H9 (cell line): Measurements from ENCODE around the gene EPS15. TPM values are rescaled to one million over a fixed set of nuclear protein-coding genes. Genes with fewer than 3 reads are reported as not detected.
A peak's percentile ranks its signal among the peaks of the same experiment; 100 is the strongest.

Experiments used
- DNase-seq: peaks from one replicate; pipeline ENCODE4 v3.0.0-alpha.2; 2017
- H2AFZ ChIP-seq: one replicate; pipeline ENCODE4 v1.6.1; 2013; ENCODE audit warnings: mild to moderate bottlenecking, low read length, control low read depth, moderate library complexity
- H2AK5ac ChIP-seq: 2 replicates; pipeline ENCODE4 v1.6.1; 2013; ENCODE audit warnings: low read length, control low read depth, mixed read lengths; ENCODE audit not compliant: insufficient read length
- H2BK120ac ChIP-seq: one replicate; pipeline ENCODE4 v1.6.1; 2013; ENCODE audit warnings: low read depth, mild to moderate bottlenecking, low read length, control low read depth, inconsistent platforms; ENCODE audit not compliant: poor library complexity, severe bottlenecking
- H2BK12ac ChIP-seq: 2 replicates; pipeline ENCODE4 v1.6.1; 2013; ENCODE audit warnings: low read length, control low read depth, mixed read lengths, low read depth; ENCODE audit not compliant: insufficient read length
- H2BK15ac ChIP-seq: 2 replicates; pipeline ENCODE4 v1.6.1; 2013; ENCODE audit warnings: low read depth, low read length, control low read depth
- H2BK20ac ChIP-seq: one replicate; pipeline ENCODE4 v1.6.1; 2013; ENCODE audit warnings: low read depth, mild to moderate bottlenecking, low read length, control low read depth, inconsistent platforms; ENCODE audit not compliant: poor library complexity, severe bottlenecking
- H2BK5ac ChIP-seq: 2 replicates; pipeline ENCODE4 v1.6.1; 2013; ENCODE audit warnings: low read length, control low read depth, mixed read lengths; ENCODE audit not compliant: insufficient read length
- H3K14ac ChIP-seq: 2 replicates; pipeline ENCODE4 v1.6.1; 2013; ENCODE audit warnings: low read length, control low read depth; ENCODE audit not compliant: insufficient read depth
- H3K18ac ChIP-seq: 2 replicates; pipeline ENCODE4 v1.6.1; 2013; ENCODE audit warnings: low read depth, mild to moderate bottlenecking, mixed read lengths, low read length, control low read depth; ENCODE audit not compliant: insufficient read length
- H3K23ac ChIP-seq: 2 replicates; pipeline ENCODE4 v1.6.1; 2013; ENCODE audit warnings: low read length, control low read depth, mixed read lengths, low read depth; ENCODE audit not compliant: insufficient read length
- H3K23me2 ChIP-seq: 2 replicates; pipeline ENCODE4 v1.6.1; 2013; ENCODE audit warnings: low read depth, mild to moderate bottlenecking, mixed read lengths, low read length, control low read depth; ENCODE audit not compliant: insufficient read length, poor library complexity, severe bottlenecking
- H3K27ac ChIP-seq: 2 replicates; pipeline ENCODE4 v1.5.1; 2013; ENCODE audit warnings: low read length, control low read depth, mixed read lengths, low read depth; ENCODE audit not compliant: insufficient read length
- H3K27me3 ChIP-seq: 2 replicates; pipeline ENCODE4 v1.6.1; 2013; ENCODE audit warnings: low read length, control low read depth, inconsistent platforms; ENCODE audit not compliant: insufficient read depth
- H3K4ac ChIP-seq: 2 replicates; pipeline ENCODE4 v1.6.1; 2013; ENCODE audit warnings: low read depth, mild to moderate bottlenecking, control low read depth, inconsistent platforms, low read length, moderate library complexity
- H3K4me1 ChIP-seq: 2 replicates; pipeline ENCODE4 v1.6.1; 2013; ENCODE audit warnings: low read length, control low read depth, inconsistent platforms; ENCODE audit not compliant: insufficient read depth
- H3K4me2 ChIP-seq: 2 replicates; pipeline ENCODE4 v1.6.1; 2013; ENCODE audit warnings: low read length, control low read depth, mixed read lengths; ENCODE audit not compliant: insufficient read length, insufficient read depth
- H3K56ac ChIP-seq: 2 replicates; pipeline ENCODE4 v1.6.1; 2013; ENCODE audit warnings: low read depth, mild to moderate bottlenecking, mixed read lengths, low read length, control low read depth; ENCODE audit not compliant: insufficient read length
- H3K79me1 ChIP-seq: 2 replicates; pipeline ENCODE4 v1.6.1; 2013; ENCODE audit warnings: low read depth, mild to moderate bottlenecking, moderate library complexity, low read length, control low read depth, inconsistent platforms; ENCODE audit not compliant: insufficient read depth, poor library complexity, severe bottlenecking
- H3K79me2 ChIP-seq: 2 replicates; pipeline ENCODE4 v1.6.1; 2013; ENCODE audit warnings: low read length, control low read depth, inconsistent platforms; ENCODE audit not compliant: insufficient read depth
- H3K9ac ChIP-seq: 2 replicates; pipeline ENCODE4 v1.6.1; 2013; ENCODE audit warnings: low read length, control low read depth, mixed read lengths; ENCODE audit not compliant: insufficient read length; ENCODE audit errors: extremely low read depth
- H3K9me3 ChIP-seq: one replicate; pipeline ENCODE4 v1.6.1; 2013; ENCODE audit warnings: low read depth, low read length, inconsistent platforms; ENCODE audit not compliant: control insufficient read depth
- H3T11ph ChIP-seq: one replicate; pipeline ENCODE4 v1.6.1; 2013; ENCODE audit warnings: mild to moderate bottlenecking, low read length, control low read depth, inconsistent platforms
- H4K20me1 ChIP-seq: one replicate; pipeline ENCODE4 v1.6.1; 2013; ENCODE audit not compliant: control insufficient read depth, insufficient read length, insufficient read depth
- H4K5ac ChIP-seq: 2 replicates; pipeline ENCODE4 v1.6.1; 2013; ENCODE audit warnings: low read depth, mild to moderate bottlenecking, mixed read lengths, low read length, control low read depth; ENCODE audit not compliant: insufficient read length
- H4K8ac ChIP-seq: replicated peaks from 2 replicates; pipeline ENCODE4 v1.6.1; 2013; ENCODE audit warnings: low read length, control low read depth, mixed read lengths, low read depth; ENCODE audit not compliant: insufficient read length
- H4K91ac ChIP-seq: 2 replicates; pipeline ENCODE4 v1.6.1; 2013; ENCODE audit warnings: low read depth, mild to moderate bottlenecking, moderate library complexity, mixed read lengths, low read length, control low read depth; ENCODE audit not compliant: insufficient read length
- H3K27ac Mint-ChIP-seq, 3 experiments: 2 replicates in 2 of 3; 3 replicates in 1 of 3; pipeline ENCODE4 v1.8.0; 2020 to 2021; ENCODE audit warnings: mixed read lengths in 3 of 3, mild to moderate bottlenecking in 1 of 3, moderate library complexity in 1 of 3
- H3K27me3 Mint-ChIP-seq: 2 replicates; pipeline ENCODE4 v1.8.0; 2021; ENCODE audit warnings: low read depth, mild to moderate bottlenecking, moderate library complexity, mixed read lengths
- H3K36me3 Mint-ChIP-seq, 3 experiments: 2 replicates in 2 of 3; 3 replicates in 1 of 3; pipeline ENCODE4 v1.8.0; 2020 to 2021; ENCODE audit warnings: low read depth in 3 of 3, mixed read lengths in 3 of 3; ENCODE audit not compliant: insufficient read depth in 1 of 3
- H3K4me1 Mint-ChIP-seq, 2 experiments: 2 replicates each; pipeline ENCODE4 v1.8.0; 2020; ENCODE audit warnings: mixed read lengths in 2 of 2
- H3K4me3 Mint-ChIP-seq, 2 experiments: 2 replicates in 1 of 2; 3 replicates in 1 of 2; pipeline ENCODE4 v1.8.0; 2020 to 2021; ENCODE audit warnings: mild to moderate bottlenecking in 2 of 2, mixed read lengths in 2 of 2, moderate library complexity in 1 of 2
- H3K9me3 Mint-ChIP-seq, 2 experiments: 2 replicates in 1 of 2; 3 replicates in 1 of 2; pipeline ENCODE4 v1.8.0; 2020; ENCODE audit warnings: mild to moderate bottlenecking in 2 of 2, mixed read lengths in 2 of 2, moderate library complexity in 1 of 2
- WGBS: extraction: QIAGEN DNeasy Blood & Tissue Kit; methylation state at CpG from one replicate; pipeline ENCODE4 v1.1.7; 2013; ENCODE audit warnings: missing lambda C conversion rate, low lambda C conversion rate, mixed read lengths; ENCODE audit not compliant: insufficient read length; ENCODE audit errors: extremely low coverage; 5-methylcytosine and 5-hydroxymethylcytosine counted together
- total RNA-seq: library from RNA; stranded (reverse); gene quantifications from 2 replicates; pipeline ENCODE4 v1.2.1, GENCODE V29; 2021
- TF ChIP-seq, protein P1 (sequence below): fragments of 200-600 bp; sonication (generic); conservative IDR thresholded peaks from 3 replicates; pipeline ENCODE4 v1.8.0; 2021; ENCODE audit warnings: antibody characterized with exemption, mild to moderate bottlenecking

EPS15 gene
- total RNA-seq, 1 experiment from 2014 or later: 44.1 TPM

- H4K8ac ChIP-seq: no peak overlapping the region
- WGBS: no CpG with 5 or more reads among the region's 1 CpG
- no peak overlapping the region for H3T11ph ChIP-seq
- DNase-seq: no peak
- H2AFZ ChIP-seq: no peak overlapping the region
- peaks cover 2% of the 10 kb centered on the region for H3K79me1 ChIP-seq
- H2AK5ac ChIP-seq: no peak overlapping the region
- no peak overlapping the region for H2BK120ac ChIP-seq
- H2BK20ac ChIP-seq: no peak overlapping the region
- H3K27me3 ChIP-seq: no peaks in the 10 kb centered on the region
- H3K14ac ChIP-seq: no peak overlapping the region
- no peak overlapping the region for H3K56ac ChIP-seq
- H2BK15ac ChIP-seq: no peak overlapping the region
- no peak overlapping the region for H3K18ac ChIP-seq
- no peaks in the 10 kb centered on the region for H3K27me3 Mint-ChIP-seq
- no peaks in the 10 kb centered on the region for H4K20me1 ChIP-seq
- H3K4ac ChIP-seq: no peak overlapping the region
- no peaks in the 10 kb centered on the region; a peak in 1 of 4 replicates for H3K4me1 Mint-ChIP-seq
- H3K9ac ChIP-seq: no peak overlapping the region
- peaks cover 8% of the 10 kb centered on the region; the same call in 1 of the 2 replicates for H3K79me2 ChIP-seq
- H3K27ac Mint-ChIP-seq: peak overlapping the region; percentile 1 to 9 (median 4); a peak in 3 of 7 replicates
- peaks cover 5 to 10% (median 7%) of the 10 kb centered on the region in 3 experiments; a peak in 6 of 7 replicates for H3K36me3 Mint-ChIP-seq
- H3K4me1 ChIP-seq: no peaks in the 10 kb centered on the region
- H3K23me2 ChIP-seq: no peaks in the 10 kb centered on the region
- H3K23ac ChIP-seq: no peak overlapping the region
- TF ChIP-seq, protein P1, sequence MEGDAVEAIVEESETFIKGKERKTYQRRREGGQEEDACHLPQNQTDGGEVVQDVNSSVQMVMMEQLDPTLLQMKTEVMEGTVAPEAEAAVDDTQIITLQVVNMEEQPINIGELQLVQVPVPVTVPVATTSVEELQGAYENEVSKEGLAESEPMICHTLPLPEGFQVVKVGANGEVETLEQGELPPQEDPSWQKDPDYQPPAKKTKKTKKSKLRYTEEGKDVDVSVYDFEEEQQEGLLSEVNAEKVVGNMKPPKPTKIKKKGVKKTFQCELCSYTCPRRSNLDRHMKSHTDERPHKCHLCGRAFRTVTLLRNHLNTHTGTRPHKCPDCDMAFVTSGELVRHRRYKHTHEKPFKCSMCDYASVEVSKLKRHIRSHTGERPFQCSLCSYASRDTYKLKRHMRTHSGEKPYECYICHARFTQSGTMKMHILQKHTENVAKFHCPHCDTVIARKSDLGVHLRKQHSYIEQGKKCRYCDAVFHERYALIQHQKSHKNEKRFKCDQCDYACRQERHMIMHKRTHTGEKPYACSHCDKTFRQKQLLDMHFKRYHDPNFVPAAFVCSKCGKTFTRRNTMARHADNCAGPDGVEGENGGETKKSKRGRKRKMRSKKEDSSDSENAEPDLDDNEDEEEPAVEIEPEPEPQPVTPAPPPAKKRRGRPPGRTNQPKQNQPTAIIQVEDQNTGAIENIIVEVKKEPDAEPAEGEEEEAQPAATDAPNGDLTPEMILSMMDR: no peak
- no peak overlapping the region for H3K4me3 Mint-ChIP-seq
- no peak overlapping the region for H4K91ac ChIP-seq
- H4K5ac ChIP-seq: no peak overlapping the region
- H3K27ac ChIP-seq: no peak overlapping the region
- H2BK12ac ChIP-seq: no peak overlapping the region
- no peak overlapping the region for H2BK5ac ChIP-seq
- H3K9me3 ChIP-seq: no peaks in the 10 kb centered on the region
- peaks cover 0 to 2% of the 10 kb centered on the region in 2 experiments; a peak in 3 of 5 replicates for H3K9me3 Mint-ChIP-seq
- H3K4me2 ChIP-seq: no peak overlapping the region
Observed at GRCh38 chr1:51494138-51494830, 24.8 kb downstream of the EPS15 start.
